ENCODE data around the gene PDE4C.

Gene PDE4C

GRCh38 chr19:18197306-18197705, 28.9 kb downstream of the PDE4C start:
- Histone ChIP-seq H2AFZ (ENCODE audit: low read depth, low read length) (no peak overlapping the region), H3K79me1 (replicated peaks; ENCODE audit: low read length, poor library complexity, severe bottlenecking) (peaks cover 14% of the 10 kb centered on the region), H3K4me1 (ENCODE audit: control insufficient read depth, insufficient read depth, low read depth, low read length) (peaks cover 17% of the 10 kb centered on the region), H3K18ac (ENCODE audit: low read depth in 1 of 2, low read length in 2 of 2) (no peak overlapping the region), H3K27ac (ENCODE audit: low read length, poor library complexity, severe bottlenecking) (no peak overlapping the region), H3K9ac (ENCODE audit: low read length) (no peak overlapping the region), H4K8ac (ENCODE audit: low read length) (no peak overlapping the region), H3K36me3 (ENCODE audit: control insufficient read depth in 1 of 2, insufficient read depth in 2 of 2, low read depth in 1 of 2, low read length in 2 of 2) (peaks cover 47 to 49% of the 10 kb centered on the region in 2 experiments), H2BK12ac (ENCODE audit: low read length in 2 of 2) (no peak overlapping the region), H2AK5ac (ENCODE audit: low read length, severe bottlenecking) (no peak overlapping the region), H3K23ac (ENCODE audit: low read length in 2 of 2) (no peak overlapping the region), H4K91ac (ENCODE audit: low read length) (no peak overlapping the region), H2BK15ac (ENCODE audit: low read depth, poor library complexity, severe bottlenecking) (no peak overlapping the region), H3K4ac (ENCODE audit: low read depth in 1 of 2, low read length in 2 of 2) (no peak overlapping the region), H3K9me3 (ENCODE audit: control insufficient read depth, low read length) (no peaks in the 10 kb centered on the region), H3K4me2 (ENCODE audit: low read length, poor library complexity, severe bottlenecking) (no peak overlapping the region), H3K4me3 (ENCODE audit: insufficient read depth in 1 of 2, low read depth in 1 of 2, low read length in 2 of 2) (no peak overlapping the region), H3K14ac (ENCODE audit: low read length in 2 of 2) (no peak overlapping the region), H2BK120ac (ENCODE audit: low read depth, low read length) (no peak overlapping the region), H3K27me3 (ENCODE audit: control insufficient read depth in 1 of 2, insufficient read depth in 1 of 2, low read length in 2 of 2) (no peaks in the 10 kb centered on the region), H2BK5ac (ENCODE audit: low read depth, low read length, poor library complexity, severe bottlenecking) (no peak overlapping the region)
- DNase-seq = no peak
- 94% methylated on average over 18 of the region's 18 CpGs for WGBS

DNA sequence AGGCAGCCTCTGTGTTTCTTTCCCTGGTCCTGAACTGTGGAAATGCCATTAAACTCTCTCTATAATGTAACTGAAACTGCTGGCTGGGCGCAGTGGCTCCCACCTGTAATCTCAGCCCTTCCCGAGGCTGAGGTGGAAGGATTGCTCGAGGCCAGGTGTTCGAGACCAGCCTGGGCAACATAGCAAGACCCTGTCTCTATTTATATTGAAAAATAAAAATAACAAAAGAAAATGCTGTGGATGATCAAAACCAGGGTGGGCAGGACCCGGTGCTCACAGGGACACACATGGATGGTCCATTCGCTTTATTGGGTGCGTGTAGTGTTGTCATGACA, 29.8 kb downstream of the PDE4C start:
- H2BK15ac ChIP-seq (ENCODE audit: low read depth, poor library complexity, severe bottlenecking) = no peak overlapping the region
- no peak overlapping the region for H3K14ac ChIP-seq (ENCODE audit: low read length in 2 of 2)
- H2BK120ac ChIP-seq (ENCODE audit: low read depth, low read length) = no peak overlapping the region
- no peak overlapping the region for H2BK12ac ChIP-seq (ENCODE audit: low read length in 2 of 2)
- no peak overlapping the region for H3K27ac ChIP-seq (ENCODE audit: low read length, poor library complexity, severe bottlenecking)
- no peak overlapping the region for H4K91ac ChIP-seq (ENCODE audit: low read length)
- H3K9ac ChIP-seq (ENCODE audit: low read length) = no peak overlapping the region
- no peaks in the 10 kb centered on the region for H3K27me3 ChIP-seq (ENCODE audit: control insufficient read depth in 1 of 2, insufficient read depth in 1 of 2, low read length in 2 of 2)
- DNase-seq = no peak
- 86% methylated on average over 6 of the region's 7 CpGs for WGBS
- H2BK5ac ChIP-seq (ENCODE audit: low read depth, low read length, poor library complexity, severe bottlenecking) = no peak overlapping the region
- no peak overlapping the region for H3K18ac ChIP-seq (ENCODE audit: low read depth in 1 of 2, low read length in 2 of 2)
- H2AFZ ChIP-seq (ENCODE audit: low read depth, low read length) = no peak overlapping the region
- H3K4me2 ChIP-seq (ENCODE audit: low read length, poor library complexity, severe bottlenecking) = no peak overlapping the region
- H3K79me1 ChIP-seq (replicated peaks; ENCODE audit: low read length, poor library complexity, severe bottlenecking) = peaks cover 14% of the 10 kb centered on the region
- H3K4me3 ChIP-seq (ENCODE audit: insufficient read depth in 1 of 2, low read depth in 1 of 2, low read length in 2 of 2) = no peak overlapping the region
- no peak overlapping the region for H4K8ac ChIP-seq (ENCODE audit: low read length)
- no peak overlapping the region for H3K23ac ChIP-seq (ENCODE audit: low read length in 2 of 2)
- H3K4me1 ChIP-seq (ENCODE audit: control insufficient read depth, insufficient read depth, low read depth, low read length) = peaks cover 18% of the 10 kb centered on the region
- no peak overlapping the region for H3K4ac ChIP-seq (ENCODE audit: low read depth in 1 of 2, low read length in 2 of 2)
- H3K36me3 ChIP-seq (ENCODE audit: control insufficient read depth in 1 of 2, insufficient read depth in 2 of 2, low read depth in 1 of 2, low read length in 2 of 2) = peaks cover 41 to 46% of the 10 kb centered on the region in 2 experiments
- H3K9me3 ChIP-seq (ENCODE audit: control insufficient read depth, low read length) = no peaks in the 10 kb centered on the region
- no peak overlapping the region for H2AK5ac ChIP-seq (ENCODE audit: low read length, severe bottlenecking)

DNA sequence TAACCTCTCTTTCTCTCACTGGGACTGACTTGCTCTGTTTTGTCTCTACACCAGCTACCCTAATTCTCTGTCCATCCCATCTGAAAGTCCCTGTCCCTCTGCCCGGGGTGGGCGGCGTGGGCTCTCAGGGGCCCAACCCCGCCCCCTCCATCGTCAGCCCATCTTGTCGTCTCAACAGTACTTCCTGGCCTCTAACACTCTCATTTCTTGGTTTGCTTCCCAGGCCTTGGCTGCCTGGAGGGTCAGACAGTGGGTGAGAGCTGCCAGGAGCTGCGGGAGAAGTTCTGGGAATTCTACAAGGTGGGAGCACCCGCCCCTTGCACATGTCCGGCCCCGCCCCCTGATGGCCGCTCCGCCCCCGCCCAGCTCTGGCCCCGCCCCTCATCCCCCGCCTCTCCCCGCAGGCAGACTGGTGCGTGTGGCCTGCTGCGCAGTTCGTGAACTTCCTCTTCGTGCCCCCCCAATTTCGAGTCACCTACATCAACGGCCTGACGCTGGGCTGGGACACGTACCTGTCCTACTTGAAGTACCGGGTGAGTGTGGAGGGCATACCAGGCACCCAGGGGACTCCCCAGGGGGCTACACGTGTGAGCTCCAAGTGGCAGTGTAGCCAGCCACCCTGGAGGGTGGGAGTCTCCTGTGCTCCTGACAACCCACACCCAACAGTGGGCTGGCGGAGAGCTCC, 31.5 kb downstream of the PDE4C start:
- peak overlapping the region; percentile 20 for H4K91ac ChIP-seq (ENCODE audit: low read length)
- WGBS = 63% methylated on average over 23 of the region's 27 CpGs
- no peak overlapping the region for H3K14ac ChIP-seq (ENCODE audit: low read length in 2 of 2)
- no peak overlapping the region for H2AFZ ChIP-seq (ENCODE audit: low read depth, low read length)
- peak overlapping the region; percentile 91 for H3K9ac ChIP-seq (ENCODE audit: low read length)
- H3K18ac ChIP-seq (ENCODE audit: low read depth in 1 of 2, low read length in 2 of 2) = no peak overlapping the region
- peak overlapping the region; percentile 93 for H2BK15ac ChIP-seq (ENCODE audit: low read depth, poor library complexity, severe bottlenecking)
- no peak overlapping the region for H2AK5ac ChIP-seq (ENCODE audit: low read length, severe bottlenecking)
- no peaks in the 10 kb centered on the region for H3K27me3 ChIP-seq (ENCODE audit: control insufficient read depth in 1 of 2, insufficient read depth in 1 of 2, low read length in 2 of 2)
- peaks cover 33 to 41% of the 10 kb centered on the region in 2 experiments for H3K36me3 ChIP-seq (ENCODE audit: control insufficient read depth in 1 of 2, insufficient read depth in 2 of 2, low read depth in 1 of 2, low read length in 2 of 2)
- no peak overlapping the region for H3K4ac ChIP-seq (ENCODE audit: low read depth in 1 of 2, low read length in 2 of 2)
- no peak overlapping the region for H4K8ac ChIP-seq (ENCODE audit: low read length)
- no peak overlapping the region for H2BK5ac ChIP-seq (ENCODE audit: low read depth, low read length, poor library complexity, severe bottlenecking)
- peak; percentile 24 for DNase-seq
- H3K4me3 ChIP-seq (ENCODE audit: insufficient read depth in 1 of 2, low read depth in 1 of 2, low read length in 2 of 2) = peak overlapping the region in 1 of 2 experiments; percentile 90
- no peak overlapping the region for H2BK12ac ChIP-seq (ENCODE audit: low read length in 2 of 2)
- no peak overlapping the region for H2BK120ac ChIP-seq (ENCODE audit: low read depth, low read length)
- H3K4me1 ChIP-seq (ENCODE audit: control insufficient read depth, insufficient read depth, low read depth, low read length) = peaks cover 16% of the 10 kb centered on the region
- H3K9me3 ChIP-seq (ENCODE audit: control insufficient read depth, low read length) = no peaks in the 10 kb centered on the region
- H3K4me2 ChIP-seq (ENCODE audit: low read length, poor library complexity, severe bottlenecking) = no peak overlapping the region
- H3K23ac ChIP-seq (ENCODE audit: low read length in 2 of 2) = peak overlapping the region in 1 of 2 experiments; percentile 73
- no peak overlapping the region for H3K27ac ChIP-seq (ENCODE audit: low read length, poor library complexity, severe bottlenecking)
- peaks cover 14% of the 10 kb centered on the region for H3K79me1 ChIP-seq (replicated peaks; ENCODE audit: low read length, poor library complexity, severe bottlenecking)

DNA sequence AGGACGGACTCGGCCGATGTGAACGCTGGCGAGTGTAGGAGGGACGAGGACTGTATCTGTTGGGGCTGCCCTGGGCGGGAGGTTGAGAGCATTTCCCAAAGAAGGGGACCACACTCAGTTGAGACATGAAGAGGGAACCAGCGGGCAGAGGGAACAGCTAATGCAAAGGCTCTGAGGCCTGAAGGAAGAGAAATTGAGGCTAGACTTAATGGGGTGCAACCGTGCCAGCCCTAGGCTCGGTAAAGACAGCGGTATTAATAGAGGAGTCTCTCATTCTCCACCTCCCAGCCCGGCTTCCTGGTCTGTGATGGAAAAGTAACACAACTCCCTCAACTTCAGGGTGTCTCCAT, 32.1 kb downstream of the PDE4C start:
- no peak overlapping the region for H3K14ac ChIP-seq (ENCODE audit: low read length in 2 of 2)
- H2BK120ac ChIP-seq (ENCODE audit: low read depth, low read length) = no peak overlapping the region
- WGBS = 75% methylated on average over 12 of the region's 12 CpGs
- H3K36me3 ChIP-seq (ENCODE audit: control insufficient read depth in 1 of 2, insufficient read depth in 2 of 2, low read depth in 1 of 2, low read length in 2 of 2) = peaks cover 29 to 40% of the 10 kb centered on the region in 2 experiments
- H2BK5ac ChIP-seq (ENCODE audit: low read depth, low read length, poor library complexity, severe bottlenecking) = no peak overlapping the region
- H3K18ac ChIP-seq (ENCODE audit: low read depth in 1 of 2, low read length in 2 of 2) = no peak overlapping the region
- H4K8ac ChIP-seq (ENCODE audit: low read length) = no peak overlapping the region
- no peaks in the 10 kb centered on the region for H3K27me3 ChIP-seq (ENCODE audit: control insufficient read depth in 1 of 2, insufficient read depth in 1 of 2, low read length in 2 of 2)
- DNase-seq = no peak
- peak overlapping the region; percentile 66 for H3K4me2 ChIP-seq (ENCODE audit: low read length, poor library complexity, severe bottlenecking)
- no peak overlapping the region for H2BK12ac ChIP-seq (ENCODE audit: low read length in 2 of 2)
- no peak overlapping the region for H2BK15ac ChIP-seq (ENCODE audit: low read depth, poor library complexity, severe bottlenecking)
- H3K4me1 ChIP-seq (ENCODE audit: control insufficient read depth, insufficient read depth, low read depth, low read length) = peaks cover 16% of the 10 kb centered on the region
- H3K79me1 ChIP-seq (replicated peaks; ENCODE audit: low read length, poor library complexity, severe bottlenecking) = peaks cover 14% of the 10 kb centered on the region
- no peak overlapping the region for H2AK5ac ChIP-seq (ENCODE audit: low read length, severe bottlenecking)
- H3K23ac ChIP-seq (ENCODE audit: low read length in 2 of 2) = no peak overlapping the region
- H3K9me3 ChIP-seq (ENCODE audit: control insufficient read depth, low read length) = no peaks in the 10 kb centered on the region
- no peak overlapping the region for H3K4ac ChIP-seq (ENCODE audit: low read depth in 1 of 2, low read length in 2 of 2)
- no peak overlapping the region for H3K27ac ChIP-seq (ENCODE audit: low read length, poor library complexity, severe bottlenecking)
- H4K91ac ChIP-seq (ENCODE audit: low read length) = peak overlapping the region; percentile 13
- peak overlapping the region in 1 of 2 experiments; percentile 90 for H3K4me3 ChIP-seq (ENCODE audit: insufficient read depth in 1 of 2, low read depth in 1 of 2, low read length in 2 of 2)
- peak overlapping the region; percentile 91 for H3K9ac ChIP-seq (ENCODE audit: low read length)
- no peak overlapping the region for H2AFZ ChIP-seq (ENCODE audit: low read depth, low read length)

All from mesenchymal stem cell (in vitro differentiated cells and primary cell).